PC-3 (cell line): ENCODE results near the gene C5.

Experiments used
- EZH2phosphoT487 ChIP-seq: fragments of 300-600 bp; sonication (generic); IDR thresholded peaks from 2 replicates; pipeline ENCODE4 v1.6.1; 2018; ENCODE audit warnings: mild to moderate bottlenecking, antibody characterized with exemption, low read length, borderline replicate concordance
- TF ChIP-seq, protein P1 (sequence below): fragments of 300-600 bp; sonication (generic); conservative IDR thresholded peaks from 2 replicates; pipeline ENCODE4 v1.5.1; 2017; ENCODE audit warnings: antibody characterized with exemption, low read depth, mild to moderate bottlenecking, low read length

DNA sequence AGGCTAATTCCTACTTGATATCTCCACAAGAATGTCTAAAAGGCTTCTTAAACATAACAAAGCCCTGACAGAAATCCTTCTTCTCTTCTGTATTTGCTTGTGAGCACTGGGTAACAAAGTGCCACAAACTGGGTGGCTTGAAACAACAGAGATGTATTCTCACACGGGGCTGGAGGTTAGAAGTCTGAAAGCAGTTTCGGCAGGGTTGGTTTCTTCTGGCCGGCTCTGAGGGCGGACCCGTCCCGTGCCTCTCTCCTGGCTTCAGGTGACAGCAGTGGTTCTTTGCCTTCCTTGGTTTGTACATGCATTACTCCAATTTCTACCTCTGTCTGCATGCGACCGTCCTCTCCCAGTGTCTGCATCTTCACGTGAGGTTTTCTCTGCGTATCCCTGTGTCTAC, 109.5 kb downstream of the C5 start:
- TF ChIP-seq, protein P1, sequence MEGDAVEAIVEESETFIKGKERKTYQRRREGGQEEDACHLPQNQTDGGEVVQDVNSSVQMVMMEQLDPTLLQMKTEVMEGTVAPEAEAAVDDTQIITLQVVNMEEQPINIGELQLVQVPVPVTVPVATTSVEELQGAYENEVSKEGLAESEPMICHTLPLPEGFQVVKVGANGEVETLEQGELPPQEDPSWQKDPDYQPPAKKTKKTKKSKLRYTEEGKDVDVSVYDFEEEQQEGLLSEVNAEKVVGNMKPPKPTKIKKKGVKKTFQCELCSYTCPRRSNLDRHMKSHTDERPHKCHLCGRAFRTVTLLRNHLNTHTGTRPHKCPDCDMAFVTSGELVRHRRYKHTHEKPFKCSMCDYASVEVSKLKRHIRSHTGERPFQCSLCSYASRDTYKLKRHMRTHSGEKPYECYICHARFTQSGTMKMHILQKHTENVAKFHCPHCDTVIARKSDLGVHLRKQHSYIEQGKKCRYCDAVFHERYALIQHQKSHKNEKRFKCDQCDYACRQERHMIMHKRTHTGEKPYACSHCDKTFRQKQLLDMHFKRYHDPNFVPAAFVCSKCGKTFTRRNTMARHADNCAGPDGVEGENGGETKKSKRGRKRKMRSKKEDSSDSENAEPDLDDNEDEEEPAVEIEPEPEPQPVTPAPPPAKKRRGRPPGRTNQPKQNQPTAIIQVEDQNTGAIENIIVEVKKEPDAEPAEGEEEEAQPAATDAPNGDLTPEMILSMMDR, result no peak
- TF ChIP-seq EZH2phosphoT487, result no peak
